Endothelial cell (in vitro differentiated cells): ENCODE measurements around the gene CAPN13. TPM values are rescaled to one million over a fixed set of nuclear protein-coding genes. Genes with fewer than 3 reads are reported as not detected.

ENCODE experiments used
- DNase-seq: peaks from one replicate; pipeline ENCODE4 v3.0.0; 2021; ENCODE audit warnings: low spot score
- H3K27ac Mint-ChIP-seq: one replicate; pipeline ENCODE4 v1.8.0; 2021; ENCODE audit warnings: mixed read lengths, inconsistent platforms; ENCODE audit not compliant: unreplicated experiment
- H3K27me3 Mint-ChIP-seq: one replicate; pipeline ENCODE4 v1.8.0; 2021; ENCODE audit warnings: mild to moderate bottlenecking, moderate library complexity, mixed read lengths, inconsistent platforms; ENCODE audit not compliant: unreplicated experiment
- H3K36me3 Mint-ChIP-seq: one replicate; pipeline ENCODE4 v1.8.0; 2021; ENCODE audit warnings: mild to moderate bottlenecking, low read depth, mixed read lengths, inconsistent platforms; ENCODE audit not compliant: unreplicated experiment
- H3K4me1 Mint-ChIP-seq: one replicate; pipeline ENCODE4 v1.8.0; 2021; ENCODE audit warnings: mild to moderate bottlenecking, mixed read lengths, inconsistent platforms; ENCODE audit not compliant: unreplicated experiment
- H3K4me3 Mint-ChIP-seq: one replicate; pipeline ENCODE4 v1.8.0; 2021; ENCODE audit warnings: mild to moderate bottlenecking, mixed read lengths, inconsistent platforms; ENCODE audit not compliant: unreplicated experiment
- H3K9me3 Mint-ChIP-seq: one replicate; pipeline ENCODE4 v1.8.0; 2021; ENCODE audit warnings: mixed read lengths, inconsistent platforms; ENCODE audit not compliant: unreplicated experiment
- CTCF ChIP-seq: fragments of 200-600 bp; sonication (generic); IDR thresholded peaks from one replicate; pipeline ENCODE4 v1.5.0; 2021; ENCODE audit warnings: antibody characterized with exemption; ENCODE audit not compliant: unreplicated experiment
- total RNA-seq: library from RNA; stranded (reverse); fragmentation: NEBNext Ultra II Directional; extraction: Animal tissue kit (Norgen Biotek cat#: 25700); gene quantifications from one replicate; pipeline ENCODE4 v1.2.1, GENCODE V29; 2021; ENCODE audit not compliant: unreplicated experiment

CAPN13 gene
- total RNA-seq, 1 donor from 2014 or later, result 0.44 TPM

- peak; percentile 56 for TF ChIP-seq CTCF
- peak; percentile 72 for DNase-seq
- Mint-ChIP-seq H3K27ac (no peak overlapping the region), H3K27me3 (no peaks in the 10 kb centered on the region), H3K4me3 (no peak overlapping the region), H3K9me3 (no peaks in the 10 kb centered on the region), H3K36me3 (no peaks in the 10 kb centered on the region), H3K4me1 (no peaks in the 10 kb centered on the region)
These were observed 100.5 kb downstream of the CAPN13 start for GRCh38 chr2:30706534-30707303.

GRCh38 chr2:30705711-30706533, 101.3 kb downstream of the CAPN13 start:
- TF ChIP-seq CTCF, result no peak
- Mint-ChIP-seq H3K4me1 (no peaks in the 10 kb centered on the region), H3K27ac (no peak overlapping the region), H3K27me3 (no peaks in the 10 kb centered on the region), H3K36me3 (no peaks in the 10 kb centered on the region), H3K4me3 (no peak overlapping the region), H3K9me3 (no peaks in the 10 kb centered on the region)
- DNase-seq, result no peak

GRCh38 chr2:30705056-30705455, 102.2 kb downstream of the CAPN13 start:
- TF ChIP-seq CTCF, result no peak
- Mint-ChIP-seq H3K27ac (no peak overlapping the region), H3K4me3 (no peak overlapping the region), H3K4me1 (no peaks in the 10 kb centered on the region), H3K36me3 (no peaks in the 10 kb centered on the region), H3K9me3 (no peaks in the 10 kb centered on the region), H3K27me3 (no peaks in the 10 kb centered on the region)
- no peak for DNase-seq

- H3K4me3 Mint-ChIP-seq, result no peak overlapping the region
- TF ChIP-seq CTCF, result no peak
- DNase-seq, result no peak
- no peaks in the 10 kb centered on the region for H3K4me1 Mint-ChIP-seq
- H3K36me3 Mint-ChIP-seq, result no peaks in the 10 kb centered on the region
- no peak overlapping the region for H3K27ac Mint-ChIP-seq
- no peaks in the 10 kb centered on the region for H3K27me3 Mint-ChIP-seq
- no peaks in the 10 kb centered on the region for H3K9me3 Mint-ChIP-seq
These were observed 102.8 kb downstream of the CAPN13 start for GRCh38 chr2:30704309-30705020.
